Lower leg skin (tissue), 3 donors: ENCODE data around the gene WARS2.

Experiments
- CTCF ChIP-seq, 3 donors: fragments of 450-650 bp; IDR thresholded peaks; one replicate each; pipeline ENCODE4 v1.5.1; 2016; ENCODE audit warnings: antibody characterized with exemption in 3 of 3, mild to moderate bottlenecking in 3 of 3, moderate library complexity in 2 of 3
- POLR2A ChIP-seq, 2 donors: fragments of 450-650 bp; IDR thresholded peaks; one replicate each; pipeline ENCODE4 v1.6.1; 2016 to 2017; ENCODE audit warnings: antibody characterized with exemption in 2 of 2, mild to moderate bottlenecking in 1 of 2, moderate library complexity in 1 of 2

GRCh38 chr1:119003413-119004128 is 136.9 kb downstream of the WARS2 start:
- no peak for TF ChIP-seq CTCF (IDR thresholded peaks at IDR 0.05)
- TF ChIP-seq POLR2A (IDR thresholded peaks at IDR 0.05): no peak
